ENCODE data around the gene C1QTNF9B.

DNA sequence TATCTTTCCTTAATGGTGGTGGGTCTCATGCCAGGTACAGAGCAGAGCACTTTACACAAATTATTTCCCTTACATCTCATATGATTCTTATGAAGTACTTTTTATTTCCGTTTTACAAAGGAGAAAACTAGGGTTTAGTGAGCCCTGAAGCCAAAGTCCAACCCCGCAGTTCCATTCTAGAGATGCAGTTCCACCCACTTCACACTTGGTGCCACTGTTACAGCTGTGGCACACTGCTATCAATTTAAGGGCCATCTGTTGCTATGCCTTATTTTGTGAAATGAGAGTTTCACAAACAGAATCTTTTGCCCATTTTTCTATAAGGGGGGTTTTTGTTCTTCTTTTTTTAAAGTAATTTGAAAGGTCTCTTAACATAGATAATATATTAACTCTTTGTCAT lies 21.0 kb downstream of the C1QTNF9B start:
- TF ChIP-seq GABPA (IDR thresholded peaks at IDR 0.05 in 1 of 2, conservative IDR thresholded peaks at IDR 0.05 in 1 of 2) (no peak), FOXA2 (IDR thresholded peaks at IDR 0.05) (no peak), RAD21 (IDR thresholded peaks at IDR 0.05) (peak; percentile 70 to 79), RXRA (IDR thresholded peaks at IDR 0.05) (no peak)
- TF ChIP-seq, protein P1, sequence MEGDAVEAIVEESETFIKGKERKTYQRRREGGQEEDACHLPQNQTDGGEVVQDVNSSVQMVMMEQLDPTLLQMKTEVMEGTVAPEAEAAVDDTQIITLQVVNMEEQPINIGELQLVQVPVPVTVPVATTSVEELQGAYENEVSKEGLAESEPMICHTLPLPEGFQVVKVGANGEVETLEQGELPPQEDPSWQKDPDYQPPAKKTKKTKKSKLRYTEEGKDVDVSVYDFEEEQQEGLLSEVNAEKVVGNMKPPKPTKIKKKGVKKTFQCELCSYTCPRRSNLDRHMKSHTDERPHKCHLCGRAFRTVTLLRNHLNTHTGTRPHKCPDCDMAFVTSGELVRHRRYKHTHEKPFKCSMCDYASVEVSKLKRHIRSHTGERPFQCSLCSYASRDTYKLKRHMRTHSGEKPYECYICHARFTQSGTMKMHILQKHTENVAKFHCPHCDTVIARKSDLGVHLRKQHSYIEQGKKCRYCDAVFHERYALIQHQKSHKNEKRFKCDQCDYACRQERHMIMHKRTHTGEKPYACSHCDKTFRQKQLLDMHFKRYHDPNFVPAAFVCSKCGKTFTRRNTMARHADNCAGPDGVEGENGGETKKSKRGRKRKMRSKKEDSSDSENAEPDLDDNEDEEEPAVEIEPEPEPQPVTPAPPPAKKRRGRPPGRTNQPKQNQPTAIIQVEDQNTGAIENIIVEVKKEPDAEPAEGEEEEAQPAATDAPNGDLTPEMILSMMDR (IDR thresholded peaks at IDR 0.05; ENCODE audit: low read depth, low read length, missing input control), result peak; percentile 53
- TF ChIP-seq, protein P2, sequence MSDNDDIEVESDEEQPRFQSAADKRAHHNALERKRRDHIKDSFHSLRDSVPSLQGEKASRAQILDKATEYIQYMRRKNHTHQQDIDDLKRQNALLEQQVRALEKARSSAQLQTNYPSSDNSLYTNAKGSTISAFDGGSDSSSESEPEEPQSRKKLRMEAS (IDR thresholded peaks at IDR 0.05), result no peak

Measured in liver (tissue), 3 donors.